Smooth muscle cell (in vitro differentiated cells): Measurements from ENCODE around the gene ULK3. TPM values are rescaled to one million over a fixed set of nuclear protein-coding genes. Genes with fewer than 3 reads are reported as not detected.

Experiments
- DNase-seq: peaks from one replicate; lab custom pipeline; 2025; ENCODE audit not compliant: unreplicated experiment; lab: John Stamatoyannopoulos, UW
- H2AFZ ChIP-seq: fragments of 200-600 bp; sonication (generic); 2 replicates; pipeline ENCODE4 v1.6.0; 2016; ENCODE audit warnings: antibody characterized with exemption, low read depth, mild to moderate bottlenecking
- H3F3A ChIP-seq: fragments of 200-600 bp; sonication (generic); 2 replicates; pipeline ENCODE4 v1.6.0; 2017; ENCODE audit warnings: antibody characterized with exemption, low read depth
- H3K27ac ChIP-seq: fragments of 200-600 bp; sonication (generic); 2 replicates; pipeline ENCODE4 v1.5.1; 2016; ENCODE audit warnings: low read depth, mild to moderate bottlenecking
- H3K27me3 ChIP-seq: fragments of 200-600 bp; sonication (generic); 2 replicates; pipeline ENCODE4 v1.6.1; 2016; ENCODE audit warnings: low read depth, mild to moderate bottlenecking
- H3K36me3 ChIP-seq: fragments of 200-600 bp; sonication (generic); 2 replicates; pipeline ENCODE4 v1.5.1; 2016; ENCODE audit warnings: low read depth
- H3K4me1 ChIP-seq: fragments of 200-600 bp; sonication (generic); 2 replicates; pipeline ENCODE4 v1.5.1; 2016; ENCODE audit warnings: low read depth
- H3K4me2 ChIP-seq: fragments of 200-600 bp; sonication (generic); 2 replicates; pipeline ENCODE4 v1.6.0; 2016; ENCODE audit warnings: mild to moderate bottlenecking
- H3K4me3 ChIP-seq: fragments of 200-600 bp; sonication (generic); 2 replicates; pipeline ENCODE4 v1.5.1; 2016; ENCODE audit warnings: mild to moderate bottlenecking
- H3K79me2 ChIP-seq: fragments of 200-600 bp; sonication (generic); 2 replicates; pipeline ENCODE4 v1.6.0; 2016; ENCODE audit warnings: low read depth, mild to moderate bottlenecking
- H3K9ac ChIP-seq: fragments of 200-600 bp; sonication (generic); 2 replicates; pipeline ENCODE4 v1.6.0; 2016; ENCODE audit warnings: low read depth
- H3K9me3 ChIP-seq: fragments of 200-600 bp; sonication (generic); replicated peaks from 2 replicates; pipeline ENCODE4 v1.5.1; 2016; ENCODE audit warnings: low read depth
- H4K20me1 ChIP-seq: fragments of 200-600 bp; sonication (generic); 2 replicates; pipeline ENCODE4 v1.6.0; 2016; ENCODE audit warnings: low read depth
- CTCF ChIP-seq: fragments of 200-600 bp; sonication (generic); IDR thresholded peaks from 2 replicates; pipeline ENCODE4 v1.5.1; 2017; ENCODE audit warnings: borderline replicate concordance, mild to moderate bottlenecking, antibody characterized with exemption; ENCODE audit not compliant: insufficient read depth, poor library complexity, severe bottlenecking
- WGBS: methylation state at CpG from one replicate; pipeline ENCODE4 v1.1.7; 2016; ENCODE audit warnings: low lambda C conversion rate; 5-methylcytosine and 5-hydroxymethylcytosine counted together
- polyA plus RNA-seq: library from polyadenylated mRNA; unstranded; fragments of >200 nt; fragmentation: Nextera tagmentation; extraction: Ambion mirVana; gene quantifications from 2 replicates; pipeline ENCODE4 v1.2.1, GENCODE V29; 2016
- total RNA-seq: library from RNA; depleted of rRNA; stranded (reverse); fragments of >200 nt; gene quantifications from 2 replicates; pipeline ENCODE4 v1.2.3, GENCODE V29; 2014

The ULK3 gene
- total and polyA plus RNA-seq, 2 experiments from 2014 or later: 14.2 to 20.8 TPM

- 95% methylated on average over 2 of the region's 2 CpGs for WGBS
Measured at GRCh38 chr15:74855857-74856256, 12.9 kb upstream of the ULK3 start.

GRCh38 chr15:74854453-74855022, 11.6 kb upstream of the ULK3 start:
- H3K27me3 ChIP-seq: no peaks in the 10 kb centered on the region
- H3F3A ChIP-seq: no peaks in the 10 kb centered on the region
- peaks cover 11% of the 10 kb centered on the region for H3K79me2 ChIP-seq
- no peak overlapping the region for H3K9ac ChIP-seq
- H3K4me2 ChIP-seq: no peak overlapping the region
- no peaks in the 10 kb centered on the region for H3K9me3 ChIP-seq
- 97% methylated on average over 13 of the region's 13 CpGs for WGBS
- no peaks in the 10 kb centered on the region for H3K4me1 ChIP-seq
- no peak overlapping the region for H2AFZ ChIP-seq
- H4K20me1 ChIP-seq: peaks cover 53% of the 10 kb centered on the region
- no peak overlapping the region for H3K27ac ChIP-seq
- no peaks in the 10 kb centered on the region for H3K36me3 ChIP-seq
- DNase-seq: no peak
- TF ChIP-seq CTCF: no peak
- H3K4me3 ChIP-seq: no peak overlapping the region

More at GRCh38 chr15:74855857-74856256, 12.9 kb upstream of the ULK3 start:
- H3K9me3 ChIP-seq: no peaks in the 10 kb centered on the region
- no peaks in the 10 kb centered on the region for H3K27me3 ChIP-seq
- no peak for DNase-seq
- peaks cover 23% of the 10 kb centered on the region for H3K79me2 ChIP-seq
- no peaks in the 10 kb centered on the region for H3F3A ChIP-seq
- no peak overlapping the region for H3K27ac ChIP-seq
- no peak overlapping the region for H3K4me3 ChIP-seq
- no peak overlapping the region for H3K9ac ChIP-seq
- TF ChIP-seq CTCF: no peak
- no peaks in the 10 kb centered on the region for H3K4me1 ChIP-seq
- no peaks in the 10 kb centered on the region for H3K36me3 ChIP-seq
- no peak overlapping the region for H3K4me2 ChIP-seq
- peaks cover 64% of the 10 kb centered on the region for H4K20me1 ChIP-seq
- H2AFZ ChIP-seq: no peak overlapping the region

GRCh38 chr15:74851960-74852359, 9.0 kb upstream of the ULK3 start:
- Histone ChIP-seq H3K27ac (no peak overlapping the region), H3K4me2 (no peak overlapping the region), H2AFZ (no peak overlapping the region), H3F3A (no peaks in the 10 kb centered on the region), H3K27me3 (no peaks in the 10 kb centered on the region), H3K36me3 (no peaks in the 10 kb centered on the region), H3K9ac (no peak overlapping the region), H3K9me3 (no peaks in the 10 kb centered on the region), H3K4me3 (no peak overlapping the region), H3K79me2 (no peaks in the 10 kb centered on the region), H4K20me1 (peaks cover 28% of the 10 kb centered on the region), H3K4me1 (no peaks in the 10 kb centered on the region)
- WGBS: 86% methylated on average over 7 of the region's 7 CpGs
- no peak for TF ChIP-seq CTCF
- no peak for DNase-seq

- H3K4me2 ChIP-seq: no peak overlapping the region
- H3K4me3 ChIP-seq: no peak overlapping the region
- H3K4me1 ChIP-seq: no peaks in the 10 kb centered on the region
- no peak overlapping the region for H3K9ac ChIP-seq
- 96% methylated on average over 4 of the region's 4 CpGs for WGBS
- no peaks in the 10 kb centered on the region for H3K36me3 ChIP-seq
- H4K20me1 ChIP-seq: peaks cover 14% of the 10 kb centered on the region
- DNase-seq: no peak
- H3K27me3 ChIP-seq: no peaks in the 10 kb centered on the region
- no peaks in the 10 kb centered on the region for H3F3A ChIP-seq
- H3K27ac ChIP-seq: no peak overlapping the region
- H2AFZ ChIP-seq: no peak overlapping the region
- no peaks in the 10 kb centered on the region for H3K9me3 ChIP-seq
- H3K79me2 ChIP-seq: no peaks in the 10 kb centered on the region
- TF ChIP-seq CTCF: no peak
Measured at GRCh38 chr15:74850393-74850792, 7.4 kb upstream of the ULK3 start.
